Esophagus (tissue), 2 donors: ENCODE measurements around the gene SLC27A4. TPM values are rescaled to one million over a fixed set of nuclear protein-coding genes. Genes with fewer than 3 reads are reported as not detected.
"Not testable (repeated sequence)": the region's sequence is repeated elsewhere in the genome, so short reads cannot be mapped to it uniquely, and the experiment has no call there.

Experiments used
- H3K27ac ChIP-seq, 2 donors: one replicate each; pipeline ENCODE4 v1.5.1; 2013; ENCODE audit warnings: low read depth in 2 of 2, mild to moderate bottlenecking in 2 of 2, inconsistent platforms in 1 of 2, low read length in 1 of 2, moderate library complexity in 1 of 2
- H3K27me3 ChIP-seq, 2 donors: one replicate each; pipeline ENCODE4 v1.6.1; 2013; ENCODE audit warnings: low read length in 2 of 2, control low read depth in 1 of 2, mild to moderate bottlenecking in 1 of 2; ENCODE audit not compliant: insufficient read depth in 2 of 2, control insufficient read depth in 1 of 2
- H3K36me3 ChIP-seq, 2 donors: one replicate each; pipeline ENCODE4 v1.6.1; 2013; ENCODE audit warnings: low read length in 1 of 2; ENCODE audit not compliant: control insufficient read depth in 2 of 2, insufficient read depth in 2 of 2
- H3K4me1 ChIP-seq, 2 donors: one replicate each; pipeline ENCODE4 v1.6.1; 2013; ENCODE audit warnings: low read length in 1 of 2; ENCODE audit not compliant: control insufficient read depth in 2 of 2, insufficient read depth in 2 of 2
- H3K4me3 ChIP-seq, 2 donors: one replicate each; pipeline ENCODE4 v1.5.1; 2013; ENCODE audit warnings: low read length in 2 of 2, mild to moderate bottlenecking in 2 of 2, low read depth in 1 of 2, moderate library complexity in 1 of 2
- H3K9me3 ChIP-seq, 2 donors: one replicate each; pipeline ENCODE4 v1.6.1; 2013; ENCODE audit warnings: mild to moderate bottlenecking in 2 of 2, low read depth in 1 of 2, low read length in 1 of 2, moderate library complexity in 1 of 2; ENCODE audit not compliant: control insufficient read depth in 2 of 2, insufficient read depth in 1 of 2
- WGBS, 2 donors: extraction: QIAGEN DNeasy Blood & Tissue Kit; methylation state at CpG; one replicate each; pipeline ENCODE4 v1.1.7; 2013; 5-methylcytosine and 5-hydroxymethylcytosine counted together
- polyA plus RNA-seq, 2 donors: library from polyadenylated mRNA; stranded (reverse); fragments of 200-250 nt; gene quantifications; one replicate each; pipeline ENCODE4 v1.2.3, GENCODE V29; 2013
- donor health status: healthy with polysubstance abuse.
- donor health status: Bipolar disorder and iron deficiency.

Gene SLC27A4
- polyA plus RNA-seq, 2 donors = 65.2 to 69.2 TPM

- Histone ChIP-seq H3K27ac (peak overlapping the region; percentile 95 to 100), H3K9me3 (no peaks in the 10 kb centered on the region), H3K4me1 (peaks cover 0 to 8% of the 10 kb centered on the region in 2 donors), H3K36me3 (peaks cover 3 to 5% of the 10 kb centered on the region in 2 donors), H3K4me3 (peak overlapping the region; percentile 93 to 99), H3K27me3 (no peaks in the 10 kb centered on the region)
- 20 to 22% methylated on average over 16 of the region's 16 CpGs for WGBS, 2 donors
These were observed 17.1 kb upstream of the SLC27A4 start for GRCh38 chr9:128323212-128323730.

GRCh38 chr9:128323791-128324190 is 16.5 kb upstream of the SLC27A4 start:
- Histone ChIP-seq H3K27ac (no peak overlapping the region), H3K4me3 (peak overlapping the region in 1 of 2 donors; percentile 99), H3K27me3 (no peaks in the 10 kb centered on the region), H3K36me3 (peaks cover 3 to 8% of the 10 kb centered on the region in 2 donors), H3K9me3 (no peaks in the 10 kb centered on the region), H3K4me1 (peaks cover 0 to 11% of the 10 kb centered on the region in 2 donors)
- WGBS, 2 donors = 85 to 88% methylated on average over 12 of the region's 12 CpGs

- H3K4me3 ChIP-seq = no peak overlapping the region
- peaks cover 3 to 8% of the 10 kb centered on the region in 2 donors for H3K36me3 ChIP-seq
- 92 to 97% methylated on average over 1 of the region's 1 CpG for WGBS, 2 donors
- no peaks in the 10 kb centered on the region for H3K9me3 ChIP-seq
- peaks cover 0 to 11% of the 10 kb centered on the region in 2 donors for H3K4me1 ChIP-seq
- no peaks in the 10 kb centered on the region for H3K27me3 ChIP-seq
- no peak overlapping the region for H3K27ac ChIP-seq
These were observed 15.9 kb upstream of the SLC27A4 start for GRCh38 chr9:128324401-128324800.

GRCh38 chr9:128325629-128326028 is 14.7 kb upstream of the SLC27A4 start:
- H3K27ac ChIP-seq = peak overlapping the region; percentile 57 to 87
- no peak overlapping the region for H3K4me3 ChIP-seq
- H3K4me1 ChIP-seq = peaks cover 0 to 11% of the 10 kb centered on the region in 2 donors
- H3K9me3 ChIP-seq = no peaks in the 10 kb centered on the region
- WGBS, 2 donors = 67 to 68% methylated on average over 13 of the region's 13 CpGs
- peaks cover 3 to 8% of the 10 kb centered on the region in 2 donors for H3K36me3 ChIP-seq
- H3K27me3 ChIP-seq = no peaks in the 10 kb centered on the region

GRCh38 chr9:128333451-128333869 is 6.9 kb upstream of the SLC27A4 start:
- H3K27ac ChIP-seq = no peak overlapping the region
- WGBS, 2 donors = 84% methylated on average over 11 of the region's 11 CpGs

GRCh38 chr9:128335161-128335560 is 5.2 kb upstream of the SLC27A4 start:
- no peaks in the 10 kb centered on the region for H3K4me1 ChIP-seq

More at GRCh38 chr9:128333451-128333869, 6.9 kb upstream of the SLC27A4 start:
- Histone ChIP-seq H3K4me3 (no peak overlapping the region), H3K27me3 (no peaks in the 10 kb centered on the region), H3K9me3 (no peaks in the 10 kb centered on the region), H3K36me3 (peaks cover 11 to 21% of the 10 kb centered on the region in 2 donors), H3K4me1 (peaks cover 0 to 3% of the 10 kb centered on the region in 2 donors)

GRCh38 chr9:128335914-128336313 is 4.4 kb upstream of the SLC27A4 start:
- H3K4me1 ChIP-seq = no peaks in the 10 kb centered on the region
- peaks cover 11 to 19% of the 10 kb centered on the region in 2 donors for H3K36me3 ChIP-seq
- no peak overlapping the region for H3K4me3 ChIP-seq
- WGBS, 2 donors = 78 to 94% methylated on average over 2 of the region's 2 CpGs
- no peaks in the 10 kb centered on the region for H3K27me3 ChIP-seq
- H3K27ac ChIP-seq = no peak overlapping the region
- H3K9me3 ChIP-seq = no peaks in the 10 kb centered on the region

More at GRCh38 chr9:128335161-128335560, 5.2 kb upstream of the SLC27A4 start:
- Histone ChIP-seq H3K9me3 (no peaks in the 10 kb centered on the region), H3K27me3 (no peaks in the 10 kb centered on the region), H3K4me3 (no peak overlapping the region), H3K36me3 (peaks cover 11 to 19% of the 10 kb centered on the region in 2 donors), H3K27ac (no peak overlapping the region)
- WGBS, 2 donors = 81% methylated on average over 7 of the region's 7 CpGs

GRCh38 chr9:128337936-128338335 is 2.4 kb upstream of the SLC27A4 start:
- Histone ChIP-seq H3K4me3 (no peak overlapping the region), H3K9me3 (no peaks in the 10 kb centered on the region)
- 90 to 94% methylated on average over 7 of the region's 7 CpGs for WGBS, 2 donors

GRCh38 chr9:128338852-128339614 is 1.3 kb upstream of the SLC27A4 start:
- H3K27me3 ChIP-seq, H3K9me3 ChIP-seq, H3K4me3 ChIP-seq, H3K4me1 ChIP-seq: not testable (repeated sequence)
- 89 to 93% methylated on average over 15 of the region's 15 CpGs for WGBS, 2 donors
- Histone ChIP-seq H3K36me3 (peaks cover 6 to 13% of the 10 kb centered on the region in 2 donors), H3K27ac (peak overlapping the region; percentile 97 to 98)

More at GRCh38 chr9:128337936-128338335, 2.4 kb upstream of the SLC27A4 start:
- H3K27me3 ChIP-seq = no peaks in the 10 kb centered on the region
- H3K36me3 ChIP-seq = peaks cover 4 to 14% of the 10 kb centered on the region in 2 donors
- H3K27ac ChIP-seq = no peak overlapping the region
- no peaks in the 10 kb centered on the region for H3K4me1 ChIP-seq
